Naive thymus-derived CD8-positive, alpha-beta T cell (primary cell): ENCODE results near the gene RGL1. TPM values are rescaled to one million over a fixed set of nuclear protein-coding genes. Genes with fewer than 3 reads are reported as not detected.

Experiments used
- ATAC-seq, 2 donors: fragments of 150-1000 bp; cut with Tn5 transposase in 1 of 2; sonication (Bioruptor Pico), chemical (Tn5 transposase) in 1 of 2; 1 replicate in 1 of 2; 2 replicates in 1 of 2; pipeline ENCODE4 v1.10.0; 2021; ENCODE audit warnings: mild to moderate bottlenecking in 2 of 2, moderate library complexity in 2 of 2
- POLR2A ChIA-PET: fragments of 350-600 bp; sonication (Branson Sonifier 250); formaldehyde crosslinking; loops from one replicate; lab custom pipeline; 2021; ENCODE audit warnings: antibody characterized with exemption; lab: Charles Lee
- DNase-seq, 10 donors: peaks; one replicate each; pipeline versions ENCODE4 v3.0.0 to v3.0.0-alpha.2; 2020 to 2022
- H3K27ac Mint-ChIP-seq, 10 donors: one replicate each; pipeline ENCODE4 v1.8.0; 2020 to 2022; ENCODE audit warnings: mild to moderate bottlenecking in 10 of 10, mixed read lengths in 10 of 10, moderate library complexity in 4 of 10, inconsistent platforms in 1 of 10
- H3K27me3 Mint-ChIP-seq, 5 donors: one replicate each; pipeline ENCODE4 v1.8.0; 2021 to 2022; ENCODE audit warnings: mixed read lengths in 5 of 5
- H3K36me3 Mint-ChIP-seq, 3 donors: one replicate each; pipeline ENCODE4 v1.8.0; 2020 to 2022; ENCODE audit warnings: mixed read lengths in 3 of 3, mild to moderate bottlenecking in 2 of 3, inconsistent platforms in 1 of 3
- H3K4me1 Mint-ChIP-seq, 4 donors: one replicate each; pipeline ENCODE4 v1.8.0; 2021 to 2022; ENCODE audit warnings: mixed read lengths in 4 of 4
- H3K4me3 Mint-ChIP-seq, 10 donors: one replicate each; pipeline ENCODE4 v1.8.0; 2020 to 2022; ENCODE audit warnings: mild to moderate bottlenecking in 10 of 10, mixed read lengths in 10 of 10, moderate library complexity in 6 of 10, inconsistent platforms in 1 of 10
- H3K9me3 Mint-ChIP-seq, 9 donors: one replicate each; pipeline ENCODE4 v1.8.0; 2020 to 2022; ENCODE audit warnings: mixed read lengths in 9 of 9, mild to moderate bottlenecking in 3 of 9, inconsistent platforms in 1 of 9, moderate library complexity in 1 of 9
- polyA plus RNA-seq, 3 donors: library from polyadenylated mRNA; unstranded; fragments of 300-500 nt; fragmentation: Illumina TruSeq; gene quantifications; one replicate each; pipeline ENCODE4 v1.2.3, GENCODE V29; 2021
- total RNA-seq, 8 experiments: library from RNA in 2 of 8; stranded (reverse) in 2 of 8; gene quantifications; one replicate each; pipeline ENCODE4 v1.2.3 and lab custom pipeline; 2021 to 2026

Gene RGL1
- total and polyA plus RNA-seq, 5 experiments from 2014 or later = 1.1 to 2.1 (median 1.8) TPM

- H3K9me3 Mint-ChIP-seq = no peaks in the 10 kb centered on the region
- ATAC-seq (no peak), DNase-seq (no peak)
- no peak overlapping the region for H3K4me3 Mint-ChIP-seq
- peaks cover 0 to 12% (median under 1%) of the 10 kb centered on the region in 4 donors for H3K4me1 Mint-ChIP-seq
- peaks cover 0 to 11% (median 4%) of the 10 kb centered on the region in 5 donors for H3K27me3 Mint-ChIP-seq
- POLR2A ChIA-PET = no interaction called here
- H3K36me3 Mint-ChIP-seq = no peaks in the 10 kb centered on the region
- peak overlapping the region in 2 of 10 donors; percentile 53 to 65 for H3K27ac Mint-ChIP-seq
Observed at GRCh38 chr1:183962903-183963302, 158.0 kb downstream of the RGL1 start.

GRCh38 chr1:183965726-183966125, 160.8 kb downstream of the RGL1 start:
- no peak for ATAC-seq
- Mint-ChIP-seq H3K4me1 (peaks cover 0 to 18% (median under 1%) of the 10 kb centered on the region in 4 donors), H3K9me3 (no peaks in the 10 kb centered on the region), H3K27me3 (peaks cover 0 to 11% (median 4%) of the 10 kb centered on the region in 5 donors), H3K4me3 (no peak overlapping the region), H3K36me3 (no peaks in the 10 kb centered on the region), H3K27ac (no peak overlapping the region)
- POLR2A ChIA-PET = no interaction called here
- no peak for DNase-seq

GRCh38 chr1:183966487-183966886, 161.6 kb downstream of the RGL1 start:
- POLR2A ChIA-PET = no interaction called here
- Mint-ChIP-seq H3K36me3 (no peaks in the 10 kb centered on the region), H3K4me3 (no peak overlapping the region), H3K4me1 (peaks cover 0 to 18% (median under 1%) of the 10 kb centered on the region in 4 donors), H3K9me3 (no peaks in the 10 kb centered on the region), H3K27ac (no peak overlapping the region), H3K27me3 (peaks cover 0 to 12% (median 4%) of the 10 kb centered on the region in 5 donors)
- ATAC-seq (no peak), DNase-seq (no peak)

- Mint-ChIP-seq H3K9me3 (no peaks in the 10 kb centered on the region), H3K4me1 (peaks cover 0 to 18% (median under 1%) of the 10 kb centered on the region in 4 donors), H3K4me3 (peak overlapping the region in 2 of 10 donors; percentile 37 to 63), H3K36me3 (no peaks in the 10 kb centered on the region), H3K27ac (peak overlapping the region in 2 of 10 donors; percentile 24 to 70), H3K27me3 (peaks cover 0 to 12% (median 4%) of the 10 kb centered on the region in 5 donors)
- POLR2A ChIA-PET = no interaction called here
- DNase-seq = no peak
- ATAC-seq = no peak
Observed at GRCh38 chr1:183967914-183968313, 163.0 kb downstream of the RGL1 start.

GRCh38 chr1:183968386-183968785, 163.5 kb downstream of the RGL1 start:
- no peak for DNase-seq
- Mint-ChIP-seq H3K27ac (peak overlapping the region in 3 of 10 donors; percentile 24 to 70 (median 64)), H3K27me3 (peaks cover 0 to 12% (median 4%) of the 10 kb centered on the region in 5 donors), H3K9me3 (no peaks in the 10 kb centered on the region), H3K4me3 (no peak overlapping the region), H3K4me1 (peaks cover 0 to 18% (median 0%) of the 10 kb centered on the region in 4 donors), H3K36me3 (no peaks in the 10 kb centered on the region)
- POLR2A ChIA-PET = no interaction called here
- ATAC-seq = no peak

GRCh38 chr1:183970516-183971300, 165.8 kb downstream of the RGL1 start:
- ATAC-seq (no peak), DNase-seq (no peak)
- POLR2A ChIA-PET = no interaction called here
- peaks cover 0 to 8% (median under 1%) of the 10 kb centered on the region in 5 donors for H3K27me3 Mint-ChIP-seq
- H3K36me3 Mint-ChIP-seq = no peaks in the 10 kb centered on the region
- no peaks in the 10 kb centered on the region for H3K9me3 Mint-ChIP-seq
- H3K4me3 Mint-ChIP-seq = no peak overlapping the region
- H3K4me1 Mint-ChIP-seq = peaks cover 0 to 18% (median 0%) of the 10 kb centered on the region in 4 donors
- H3K27ac Mint-ChIP-seq = no peak overlapping the region

- ATAC-seq (no peak), DNase-seq (no peak)
- Mint-ChIP-seq H3K27ac (no peak overlapping the region), H3K27me3 (peaks cover 0 to 2% (median 0%) of the 10 kb centered on the region in 5 donors), H3K36me3 (no peaks in the 10 kb centered on the region), H3K4me1 (no peaks in the 10 kb centered on the region), H3K4me3 (no peak overlapping the region), H3K9me3 (no peaks in the 10 kb centered on the region)
- POLR2A ChIA-PET = no interaction called here
Observed at GRCh38 chr1:183975651-183976050, 170.7 kb downstream of the RGL1 start.

GRCh38 chr1:183977717-183978116, 172.8 kb downstream of the RGL1 start:
- Mint-ChIP-seq H3K27me3 (peaks cover 0 to 2% (median 0%) of the 10 kb centered on the region in 5 donors), H3K4me1 (no peaks in the 10 kb centered on the region), H3K9me3 (no peaks in the 10 kb centered on the region), H3K36me3 (no peaks in the 10 kb centered on the region), H3K27ac (peak overlapping the region in 2 of 10 donors; percentile 7 to 57), H3K4me3 (no peak overlapping the region)
- POLR2A ChIA-PET = interaction anchor here (0.7 kb wide), 1 partner anchor 18 kb away, joined by 3 read pairs; no protein-coding TSS in a partner anchor
- no peak for ATAC-seq
- no peak for DNase-seq

Other genes with a start within 250 kb of the RGL1 start
- under 1 TPM; 0.91 to 0.99 TPM for gene NCF2, start 214.7 kb upstream of the RGL1 start, total RNA-seq
- gene NCF2, start 214.7 kb upstream of the RGL1 start, polyA plus RNA-seq = 1 to 10 TPM in 2 of 3 donors, not detected in 1; 1.2 to 3.4 TPM
- gene ARPC5, start 169.3 kb upstream of the RGL1 start, total RNA-seq = 100 to 1,000 TPM in 1 of 2 experiments, 10 to 100 TPM in 1; 99.6 to 102 TPM
- gene ARPC5, start 169.3 kb upstream of the RGL1 start, polyA plus RNA-seq = 100 to 1,000 TPM; 400 to 556 (median 509) TPM
- gene APOBEC4, start 151.8 kb upstream of the RGL1 start, total RNA-seq = not detected
- gene APOBEC4, start 151.8 kb upstream of the RGL1 start, polyA plus RNA-seq = not detected
- gene COLGALT2, start 232.6 kb downstream of the RGL1 start, total RNA-seq = under 1 TPM; 0.49 to 0.60 TPM
- gene COLGALT2, start 232.6 kb downstream of the RGL1 start, polyA plus RNA-seq = 1 to 10 TPM in 1 of 3 donors, not detected in 2; 2.9 TPM
- 10 to 100 TPM; 46.1 to 47.1 TPM for gene TSEN15, start 246.6 kb downstream of the RGL1 start, total RNA-seq
- 10 to 100 TPM; 48.7 to 63.8 (median 51.2) TPM for gene TSEN15, start 246.6 kb downstream of the RGL1 start, polyA plus RNA-seq